Ishikawa (cell line): ENCODE data around the gene PDCD6IP.

Experiments
- EGR1 ChIP-seq: IDR thresholded peaks from 2 replicates; pipeline ENCODE4 v1.6.1; 2012
- EP300 ChIP-seq: IDR thresholded peaks from 2 replicates; pipeline ENCODE4 v1.6.1; 2012; ENCODE audit warnings: borderline replicate concordance
- FOXM1 ChIP-seq: IDR thresholded peaks from 2 replicates; pipeline ENCODE4 v1.6.1; 2012; ENCODE audit warnings: low read depth, borderline replicate concordance
- MAX ChIP-seq: IDR thresholded peaks from 2 replicates; pipeline ENCODE4 v1.6.1; 2012
- RAD21 ChIP-seq: IDR thresholded peaks from 2 replicates; pipeline ENCODE4 v1.6.1; 2012; ENCODE audit warnings: low read depth
- REST ChIP-seq: IDR thresholded peaks from 2 replicates; pipeline ENCODE4 v1.6.1; 2012; ENCODE audit warnings: low read depth, mild to moderate bottlenecking
- TAF1 ChIP-seq: IDR thresholded peaks from 2 replicates; pipeline ENCODE4 v1.6.1; 2012; ENCODE audit warnings: low read depth, mild to moderate bottlenecking
- ZBTB7A ChIP-seq: IDR thresholded peaks from 2 replicates; pipeline ENCODE4 v1.6.1; 2012; ENCODE audit warnings: low read depth

GRCh38 chr3:33808559-33808958 lies 10.1 kb downstream of the PDCD6IP start:
- no peak for TF ChIP-seq RAD21
- TF ChIP-seq MAX, result no peak
- no peak for TF ChIP-seq EP300
- no peak for TF ChIP-seq FOXM1
- TF ChIP-seq REST, result no peak
- no peak for TF ChIP-seq ZBTB7A
- TF ChIP-seq TAF1, result no peak
- TF ChIP-seq EGR1, result no peak
